Cardiac septum (tissue), 1 donor: Measurements from ENCODE around the gene RGL4. TPM values are rescaled to one million over a fixed set of nuclear protein-coding genes. Genes with fewer than 3 reads are reported as not detected.

ENCODE experiments used
- DNase-seq: peaks from one replicate; pipeline ENCODE4 v3.0.0-alpha.2; 2020; ENCODE audit warnings: low spot score
- intact Hi-C: fragments of 100-400 bp; cut with DNase I; formaldehyde crosslinking; loops from one replicate; pipeline ENCODE4 v1.14.0; 2022
- total RNA-seq: library from RNA; stranded (reverse); fragmentation: NEBNext Ultra II Directional; extraction: Animal tissue kit (Norgen Biotek cat#: 25700); gene quantifications from one replicate; pipeline ENCODE4 v1.2.1, GENCODE V29; 2021
- donor health status: DM: no; HTN: no; CAD: no.

RGL4 gene
- total RNA-seq, 1 donor from 2014 or later, result 0.24 TPM

DNA sequence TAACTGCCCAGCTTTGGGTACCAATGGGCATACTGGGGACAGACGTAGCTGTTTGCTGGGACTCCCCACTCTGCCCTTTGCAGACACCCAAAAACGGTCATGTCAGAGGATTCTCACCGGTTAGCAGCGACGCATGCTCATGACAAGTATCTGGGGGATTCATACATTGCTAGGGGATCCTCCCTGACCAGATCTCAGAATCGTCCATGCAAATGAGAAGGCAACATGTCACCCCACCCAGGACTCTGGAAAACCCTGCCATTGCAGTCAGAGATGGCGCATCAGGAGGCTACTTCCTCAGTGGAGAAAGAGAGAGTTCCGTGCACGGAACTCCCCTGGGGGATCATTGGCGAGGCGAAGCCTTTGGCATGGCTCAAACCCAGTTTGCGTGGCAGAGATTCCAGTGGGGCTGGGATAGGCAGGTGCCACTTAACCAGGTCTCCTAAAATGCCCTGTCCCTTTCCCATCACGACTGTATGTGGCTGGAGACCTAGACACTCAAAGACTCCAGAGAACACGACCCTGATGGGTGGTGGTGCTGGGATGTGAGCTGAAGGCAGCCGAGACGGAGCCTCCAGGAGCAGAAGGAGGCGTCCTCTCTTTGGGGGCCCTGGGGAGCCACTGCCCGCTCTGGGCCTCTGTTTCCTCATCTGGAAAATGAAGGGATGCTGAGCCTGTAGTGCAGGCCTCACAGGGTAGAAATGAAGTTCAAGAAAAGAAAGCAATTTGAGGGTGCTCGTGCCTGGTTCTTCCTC lies 4.9 kb downstream of the RGL4 start:
- intact Hi-C loops, result no loop called here
- DNase-seq, result no peak

- peak; percentile 89 for DNase-seq
- intact Hi-C loops, result no loop called here
Observed at GRCh38 chr22:23696326-23696851, 5.6 kb downstream of the RGL4 start.

GRCh38 chr22:23697031-23697970 lies 6.5 kb downstream of the RGL4 start:
- DNase-seq, result no peak
- intact Hi-C loops, result no loop called here

GRCh38 chr22:23698094-23698493 lies 7.3 kb downstream of the RGL4 start:
- intact Hi-C loops, result no loop called here
- no peak for DNase-seq

DNA sequence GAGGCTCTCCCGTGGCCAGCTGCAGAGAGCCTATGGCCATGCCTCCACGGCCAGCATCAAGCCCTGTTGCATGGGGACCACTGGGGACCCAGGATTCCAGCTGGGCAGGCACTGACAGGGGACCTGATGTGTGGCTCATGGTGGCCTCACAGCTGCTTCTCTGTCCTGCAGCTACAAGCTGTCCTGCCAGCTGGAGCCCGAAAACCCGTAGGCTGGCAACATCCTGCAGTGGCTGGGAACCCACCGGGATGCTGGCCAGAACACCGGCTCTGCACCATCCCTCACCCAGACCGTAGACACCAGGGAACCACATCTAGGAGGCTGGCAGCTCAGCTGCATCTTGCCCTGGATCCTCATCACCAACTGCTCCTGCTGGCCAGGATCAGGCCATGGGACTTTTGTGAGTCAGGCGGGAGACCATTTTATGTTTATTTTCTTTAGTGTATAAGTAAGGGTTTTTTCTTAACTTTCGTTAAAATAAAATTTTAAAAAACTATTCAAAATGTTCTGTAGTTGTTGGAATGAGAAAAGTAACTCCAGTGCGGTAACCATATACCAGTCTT lies 7.9 kb downstream of the RGL4 start:
- DNase-seq, result no peak
- intact Hi-C loops, result no loop called here

- intact Hi-C loops, result no loop called here
- no peak for DNase-seq
Observed at GRCh38 chr22:23700706-23701105, 9.9 kb downstream of the RGL4 start.

DNA sequence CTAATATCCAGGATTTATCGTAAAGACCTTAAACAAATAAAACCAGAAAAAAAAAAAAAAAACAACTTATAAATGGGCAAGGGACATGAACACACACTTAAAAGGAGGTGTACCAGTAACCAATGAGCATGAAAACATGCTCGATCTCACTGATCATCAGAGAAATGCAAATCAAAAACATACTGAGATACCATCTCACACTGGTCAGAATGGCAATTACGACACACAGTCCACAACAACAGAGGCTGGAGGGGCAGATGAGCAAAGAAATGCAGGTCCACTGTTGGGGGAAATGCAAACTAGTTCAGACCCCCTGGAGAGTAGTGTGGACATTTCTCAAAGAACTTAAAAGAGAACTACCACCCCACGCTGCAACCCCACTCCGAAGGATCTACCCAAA lies 13.2 kb downstream of the RGL4 start:
- no peak for DNase-seq
- intact Hi-C loops, result no loop called here

DNA sequence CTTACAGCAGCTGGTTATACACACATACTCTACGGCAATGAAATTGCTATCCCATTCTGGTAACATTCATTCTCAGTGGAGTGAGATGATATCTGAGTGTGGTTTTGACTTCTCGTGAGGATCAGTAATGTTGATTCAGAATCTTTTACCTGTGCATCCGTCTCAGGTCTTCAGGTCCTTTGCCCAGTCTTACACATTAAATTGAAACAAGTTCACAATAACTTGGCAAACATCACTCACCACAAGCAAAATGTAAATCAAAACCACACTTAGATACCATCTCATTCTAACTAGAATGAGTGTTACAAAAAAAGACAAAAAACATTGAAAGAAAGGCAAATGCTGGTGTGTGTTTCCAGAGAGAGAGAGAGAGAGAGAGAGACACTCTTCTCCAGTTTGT lies 14.0 kb downstream of the RGL4 start:
- DNase-seq, result no peak
- intact Hi-C loops, result no loop called here

DNA sequence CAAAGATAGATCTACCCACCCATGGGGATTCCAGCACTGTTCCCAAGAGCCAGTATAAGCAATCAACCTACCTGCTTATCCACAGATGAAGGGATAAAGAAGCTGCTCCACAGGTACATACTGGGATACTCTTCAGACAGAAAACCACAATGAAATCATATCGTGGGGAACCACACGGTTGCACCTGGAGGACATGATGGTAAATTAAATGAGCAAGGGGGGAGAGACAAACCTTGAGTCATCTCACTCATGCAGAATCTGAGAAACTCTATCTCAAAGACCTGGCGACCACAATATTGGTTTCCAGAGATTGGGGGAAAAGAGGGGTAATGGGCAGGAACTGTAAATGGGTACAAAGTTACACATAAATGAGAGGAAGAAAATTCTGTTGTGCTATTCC lies 14.5 kb downstream of the RGL4 start:
- no peak for DNase-seq
- intact Hi-C loops, result no loop called here

- no peak for DNase-seq
- intact Hi-C loops, result no loop called here
Observed at GRCh38 chr22:23708270-23708669, 17.5 kb downstream of the RGL4 start.

DNA sequence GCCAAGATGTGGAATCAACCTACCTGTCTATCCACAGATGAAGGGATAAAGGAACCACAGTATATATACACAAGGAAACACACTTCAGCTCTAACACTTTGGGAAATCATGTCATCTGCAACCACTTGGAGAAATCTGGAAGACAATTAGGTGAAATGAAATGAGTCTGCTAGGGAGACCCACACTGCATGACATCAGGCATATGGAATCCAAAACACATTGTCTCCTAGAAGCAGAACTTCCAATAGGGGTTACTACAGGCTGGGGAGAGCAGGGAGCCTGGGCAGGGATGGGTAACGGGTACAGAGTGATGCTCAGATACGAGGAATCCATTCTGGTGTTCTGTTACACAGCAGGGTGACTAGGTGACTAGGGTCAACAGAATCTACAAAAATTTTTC lies 18.3 kb downstream of the RGL4 start:
- DNase-seq, result no peak
- intact Hi-C loops, result no loop called here

DNA sequence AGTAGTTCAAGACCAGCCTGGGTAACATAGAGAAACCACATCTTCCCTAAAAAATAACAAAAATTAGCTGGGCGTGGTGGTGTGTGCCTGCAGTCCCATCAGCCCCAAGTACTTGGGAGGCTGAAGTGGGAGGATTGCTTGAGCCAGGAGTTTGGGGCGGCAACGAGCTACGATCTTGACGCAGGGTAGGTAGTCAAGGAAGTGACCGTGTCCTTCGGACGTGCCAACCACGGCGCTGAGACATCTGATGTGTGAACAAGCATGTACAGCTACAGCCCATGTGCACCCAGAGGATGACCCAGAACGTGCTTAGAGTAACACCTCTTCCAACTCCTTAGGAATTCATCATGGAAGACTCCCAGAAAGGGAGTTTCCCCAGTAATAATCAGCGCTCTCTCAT lies 21.4 kb downstream of the RGL4 start:
- intact Hi-C loops, result no loop called here
- no peak for DNase-seq

DNA sequence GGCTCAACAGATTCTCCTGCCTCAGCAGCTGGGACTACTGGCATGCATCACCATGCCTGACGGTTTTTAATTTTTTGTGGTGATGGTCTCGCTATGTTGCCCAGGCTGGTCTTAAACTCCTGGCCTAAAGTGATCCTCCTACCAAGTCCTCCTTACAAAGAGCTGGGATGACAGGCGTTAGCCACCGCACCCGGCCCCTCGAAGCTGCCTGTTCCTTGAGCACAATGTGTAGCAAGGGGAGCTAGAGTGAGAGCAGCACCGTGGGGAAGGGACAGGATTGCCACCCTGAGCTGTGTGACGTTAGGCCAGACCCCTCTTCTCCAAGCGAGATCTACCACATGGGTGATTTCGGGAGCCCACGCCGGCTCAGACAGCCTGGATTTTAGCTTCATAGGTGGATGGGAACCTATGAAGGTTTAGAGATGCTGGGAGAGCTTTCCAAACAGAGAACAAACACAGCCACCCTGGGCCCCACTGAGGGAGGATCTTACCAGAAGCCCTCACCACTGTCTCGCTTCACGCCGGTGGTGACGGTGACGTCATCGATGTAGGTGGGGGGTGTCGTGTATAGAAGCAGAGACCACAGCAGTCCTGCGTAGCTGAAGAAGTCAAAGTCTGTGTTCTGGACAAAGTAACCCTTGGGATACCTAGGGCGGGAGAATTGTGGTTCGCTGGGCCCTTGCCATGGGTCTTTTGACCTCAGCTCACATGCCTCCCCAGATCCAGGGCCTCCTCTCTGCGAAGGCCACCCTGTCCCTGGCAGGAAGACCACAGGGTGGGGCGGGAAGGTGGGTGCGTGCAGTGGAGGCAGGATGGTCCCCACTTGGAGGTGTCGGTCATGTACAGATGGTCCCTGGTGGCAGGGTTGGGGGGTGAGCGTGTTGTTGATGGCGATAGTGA lies 23.1 kb downstream of the RGL4 start:
- intact Hi-C loops, result no loop called here
- no peak for DNase-seq

DNA sequence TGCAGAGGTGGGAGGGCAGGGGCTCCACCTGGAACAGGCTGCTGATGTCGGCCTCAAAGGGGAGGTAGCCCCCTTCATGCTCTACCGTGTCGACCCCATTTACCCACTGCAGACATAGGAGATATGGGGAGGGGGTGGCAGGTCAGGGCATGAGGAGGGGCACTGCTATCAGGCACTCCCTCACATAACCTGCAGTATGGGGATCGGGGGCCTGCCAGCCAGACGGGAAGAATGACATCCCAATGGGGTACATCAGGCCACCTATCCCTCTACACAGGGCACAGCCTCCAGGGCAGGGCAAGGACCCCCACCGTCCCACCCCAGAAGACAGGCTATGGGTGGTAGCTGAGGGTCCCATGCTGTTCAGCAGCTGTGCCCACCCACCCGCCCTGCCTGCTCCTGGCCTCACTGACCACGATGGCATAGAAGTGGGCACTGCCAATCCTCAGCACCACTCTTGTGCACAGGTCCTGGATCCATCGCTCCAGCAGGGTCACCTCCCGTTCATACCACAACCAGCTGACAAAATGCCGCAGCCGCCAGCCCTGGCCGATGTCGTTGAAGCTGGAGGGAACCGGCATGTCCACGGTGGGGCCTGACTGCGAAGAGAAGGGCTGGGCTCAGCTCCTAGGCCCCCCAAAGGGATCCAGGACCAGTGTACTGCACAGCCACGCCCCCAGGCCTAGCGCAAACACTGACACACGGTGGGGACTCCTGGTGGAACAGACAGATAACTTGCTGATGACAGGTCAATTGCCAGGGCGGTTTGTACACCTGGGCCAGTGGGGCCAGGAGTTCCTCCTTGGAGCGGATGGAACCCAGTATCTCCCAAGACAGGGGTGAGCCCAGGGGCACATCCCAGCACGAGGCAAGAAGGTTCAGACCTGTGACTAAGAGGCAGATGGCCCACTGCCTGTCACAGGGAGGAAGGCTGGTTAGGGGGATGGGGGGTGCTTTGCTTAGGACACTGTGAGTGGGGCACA lies 24.1 kb downstream of the RGL4 start:
- no peak for DNase-seq
- intact Hi-C loops, result no loop called here

- no peak for DNase-seq
- intact Hi-C loops, result no loop called here
Observed at GRCh38 chr22:23715806-23716375, 25.1 kb downstream of the RGL4 start.

- DNase-seq, result peak; percentile 95
- intact Hi-C loops, result no loop called here
Observed at GRCh38 chr22:23716811-23717801, 26.3 kb downstream of the RGL4 start.
